Gastroesophageal sphincter (tissue), 4 donors: ENCODE data around the gene ZCCHC24. TPM values are rescaled to one million over a fixed set of nuclear protein-coding genes. Genes with fewer than 3 reads are reported as not detected.

Source experiments
- ATAC-seq: fragments of 150-250 bp; one replicate; pipeline ENCODE4 v1.9.1; 2016; ENCODE audit warnings: mild to moderate bottlenecking, moderate library complexity
- H3K27ac ChIP-seq, 4 donors: fragments of 200-600 bp; sonication (generic) in 3 of 4; 1 replicate in 3 of 4; 2 replicates in 1 of 4; pipeline ENCODE4 v1.5.1; 2016 to 2019
- H3K27me3 ChIP-seq: fragments of 200-600 bp; sonication (generic); one replicate; pipeline ENCODE4 v1.5.1; 2019
- H3K36me3 ChIP-seq, 2 donors: fragments of 200-600 bp; sonication (generic); one replicate each; pipeline ENCODE4 v1.5.1; 2019; ENCODE audit warnings: control low read depth in 1 of 2
- H3K4me1 ChIP-seq, 3 donors: fragments of 200-600 bp; sonication (generic); 1 replicate in 2 of 3; 2 replicates in 1 of 3; pipeline ENCODE4 v1.5.1; 2016 to 2019; ENCODE audit warnings: control low read depth in 2 of 3
- H3K4me3 ChIP-seq, 2 donors: fragments of 200-600 bp; sonication (generic); one replicate each; pipeline ENCODE4 v1.5.1; 2019; ENCODE audit warnings: mild to moderate bottlenecking in 1 of 2, moderate library complexity in 1 of 2
- H3K9me3 ChIP-seq, 3 donors: fragments of 200-600 bp; sonication (generic); one replicate each; pipeline ENCODE4 v1.5.1; 2017 to 2019; ENCODE audit warnings: control low read depth in 2 of 3
- CTCF ChIP-seq, 4 experiments: fragments of 200-600 bp in 2 of 4; fragments of 450-650 bp in 2 of 4; sonication (generic) in 1 of 4; IDR thresholded peaks; one replicate each; pipeline ENCODE4 v1.5.1; 2017 to 2019; ENCODE audit warnings: antibody characterized with exemption in 4 of 4, mild to moderate bottlenecking in 2 of 4, moderate library complexity in 2 of 4
- EP300 ChIP-seq: sonication (generic); formaldehyde crosslinking; IDR thresholded peaks from one replicate; pipeline ENCODE4 v1.6.1; 2017; ENCODE audit warnings: antibody characterized with exemption, mild to moderate bottlenecking
- POLR2A ChIP-seq, 2 donors: fragments of 450-650 bp; IDR thresholded peaks; one replicate each; pipeline ENCODE4 v1.6.1; 2017; ENCODE audit warnings: antibody characterized with exemption in 2 of 2, mild to moderate bottlenecking in 2 of 2, moderate library complexity in 1 of 2
- POLR2AphosphoS5 ChIP-seq: sonication (generic); formaldehyde crosslinking; IDR thresholded peaks from one replicate; pipeline ENCODE4 v1.6.1; 2017; ENCODE audit warnings: antibody characterized with exemption
- WGBS, 2 donors: methylation state at CpG; one replicate each; pipeline ENCODE4 v1.1.5; 2018; ENCODE audit warnings: low coverage in 1 of 2; 5-methylcytosine and 5-hydroxymethylcytosine counted together
- total RNA-seq, 4 donors: library from RNA; depleted of rRNA; stranded (reverse); fragments of >200 nt; gene quantifications; one replicate each; pipeline ENCODE4 v1.1.0, GENCODE V29; 2016

ZCCHC24 gene
- total RNA-seq, 4 donors from 2014 or later: 60.5 to 186 (median 84.1) TPM

DNA sequence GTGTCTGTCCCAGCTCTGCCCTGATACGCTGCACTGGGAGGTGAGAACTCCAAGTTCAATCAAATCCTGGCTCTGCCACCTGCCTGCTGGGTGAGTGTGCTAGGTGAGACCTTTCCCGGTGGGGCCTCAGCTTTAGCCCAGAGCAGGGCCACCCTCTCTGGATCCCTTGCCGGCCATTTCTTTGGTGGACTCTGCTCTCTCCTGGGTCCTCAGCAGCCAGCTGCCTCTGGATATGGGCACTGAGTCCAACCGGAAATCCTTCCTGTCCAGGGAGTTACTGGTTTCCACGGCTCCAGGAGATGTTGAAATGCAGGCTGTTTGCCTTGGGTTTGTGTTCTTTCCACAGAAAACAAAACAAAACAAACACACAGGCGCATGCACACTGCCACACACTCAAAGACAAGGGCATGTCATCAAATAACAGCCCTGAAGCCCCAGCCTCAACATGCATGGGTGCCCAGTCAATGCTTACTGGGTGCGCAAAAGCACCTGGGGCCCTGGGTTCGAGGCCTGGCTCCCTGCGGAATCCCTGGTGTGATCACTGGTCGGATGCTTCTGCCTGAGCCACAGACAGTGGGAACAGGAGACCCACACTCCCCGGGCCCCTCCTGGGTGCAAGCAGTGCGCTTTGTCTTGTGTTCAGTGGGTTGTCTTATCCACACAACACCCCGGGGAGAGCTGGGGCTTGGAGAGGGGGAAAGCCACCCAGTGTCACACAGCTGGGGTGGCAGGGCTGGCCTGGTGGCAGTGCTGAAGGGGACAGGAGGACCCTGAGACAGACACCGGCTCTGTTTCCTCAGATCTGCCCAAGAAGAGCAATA lies 65.1 kb downstream of the ZCCHC24 start:
- 40 to 80% methylated on average over 1 of the region's 14 CpGs for WGBS, 2 donors

GRCh38 chr10:79379512-79380124 lies 65.8 kb downstream of the ZCCHC24 start:
- WGBS, 2 donors: 20% methylated on average over 5 of the region's 9 CpGs; no CpG with 5 or more reads in 1 of the 2 donors
- no peaks in the 10 kb centered on the region for H3K27me3 ChIP-seq
- peaks cover 0 to 10% of the 10 kb centered on the region in 2 donors for H3K36me3 ChIP-seq
- H3K9me3 ChIP-seq: no peaks in the 10 kb centered on the region
- H3K4me1 ChIP-seq: peaks cover 13 to 75% (median 46%) of the 10 kb centered on the region in 3 donors
- peak overlapping the region; percentile 85 to 91 (median 88) for H3K27ac ChIP-seq
- TF ChIP-seq CTCF (IDR thresholded peaks at IDR 0.05) (no peak), POLR2A (IDR thresholded peaks at IDR 0.05) (no peak), POLR2AphosphoS5 (no peak), EP300 (no peak)
- peak; percentile 18 for ATAC-seq
- no peak overlapping the region for H3K4me3 ChIP-seq

More for the DNA sequence above, 65.1 kb downstream of the ZCCHC24 start:
- TF ChIP-seq POLR2A (IDR thresholded peaks at IDR 0.05) (no peak), POLR2AphosphoS5 (peak; percentile 72), EP300 (no peak)
- H3K9me3 ChIP-seq: no peaks in the 10 kb centered on the region
- H3K27me3 ChIP-seq: no peaks in the 10 kb centered on the region
- peak overlapping the region; percentile 85 to 91 (median 88) for H3K27ac ChIP-seq
- no peak overlapping the region for H3K4me3 ChIP-seq
- H3K36me3 ChIP-seq: peaks cover 0 to 17% of the 10 kb centered on the region in 2 donors
- H3K4me1 ChIP-seq: peaks cover 13 to 68% (median 40%) of the 10 kb centered on the region in 3 donors
- ATAC-seq: peak; percentile 77

- no peaks in the 10 kb centered on the region for H3K9me3 ChIP-seq
- WGBS, 2 donors: 73 to 77% methylated on average over 15 to 19 of the region's 22 CpGs
- peaks cover 13 to 69% (median 46%) of the 10 kb centered on the region in 3 donors for H3K4me1 ChIP-seq
- peak overlapping the region in 3 of 4 donors; percentile 88 to 91 (median 89) for H3K27ac ChIP-seq
- TF ChIP-seq EP300 (no peak), POLR2A (IDR thresholded peaks at IDR 0.05) (no peak), POLR2AphosphoS5 (peak; percentile 6)
- H3K4me3 ChIP-seq: no peak overlapping the region
- peaks cover 0 to 2% of the 10 kb centered on the region in 2 donors for H3K36me3 ChIP-seq
- no peaks in the 10 kb centered on the region for H3K27me3 ChIP-seq
- ATAC-seq: no peak
Observed at GRCh38 chr10:79378647-79379511, 66.5 kb downstream of the ZCCHC24 start.

- no peak for ATAC-seq
- Histone ChIP-seq H3K27ac (peak overlapping the region in 1 of 4 donors; percentile 91), H3K36me3 (no peaks in the 10 kb centered on the region), H3K4me1 (peaks cover 13 to 66% (median 46%) of the 10 kb centered on the region in 3 donors), H3K9me3 (no peaks in the 10 kb centered on the region), H3K27me3 (no peaks in the 10 kb centered on the region), H3K4me3 (no peak overlapping the region)
- 79 to 87% methylated on average over 7 of the region's 7 CpGs for WGBS, 2 donors
- TF ChIP-seq POLR2AphosphoS5: no peak
- no peak for TF ChIP-seq CTCF (IDR thresholded peaks at IDR 0.05)
- no peak for TF ChIP-seq POLR2A (IDR thresholded peaks at IDR 0.05)
- TF ChIP-seq EP300: no peak
Observed at GRCh38 chr10:79378383-79378646, 67.1 kb downstream of the ZCCHC24 start.

- ATAC-seq: no peak
- Histone ChIP-seq H3K27me3 (no peaks in the 10 kb centered on the region), H3K4me3 (no peak overlapping the region), H3K9me3 (no peaks in the 10 kb centered on the region), H3K27ac (no peak overlapping the region), H3K4me1 (peaks cover 13 to 61% (median 46%) of the 10 kb centered on the region in 3 donors), H3K36me3 (no peaks in the 10 kb centered on the region)
- 86 to 87% methylated on average over 34 of the region's 36 CpGs for WGBS, 2 donors
- no peak for TF ChIP-seq EP300
- TF ChIP-seq POLR2AphosphoS5: no peak
- TF ChIP-seq CTCF (IDR thresholded peaks at IDR 0.05): no peak
- TF ChIP-seq POLR2A (IDR thresholded peaks at IDR 0.05): no peak
Observed at GRCh38 chr10:79377557-79378382, 67.7 kb downstream of the ZCCHC24 start.
